ENCODE measurements around the gene DNAJC7. TPM values are rescaled to one million over a fixed set of nuclear protein-coding genes. Genes with fewer than 3 reads are reported as not detected.
"Not testable (repeated sequence)": the region's sequence is repeated elsewhere in the genome, so short reads cannot be mapped to it uniquely, and the experiment has no call there.

The DNAJC7 gene
- total RNA-seq, 2 donors from 2014 or later = 61.2 to 80.6 TPM

DNA sequence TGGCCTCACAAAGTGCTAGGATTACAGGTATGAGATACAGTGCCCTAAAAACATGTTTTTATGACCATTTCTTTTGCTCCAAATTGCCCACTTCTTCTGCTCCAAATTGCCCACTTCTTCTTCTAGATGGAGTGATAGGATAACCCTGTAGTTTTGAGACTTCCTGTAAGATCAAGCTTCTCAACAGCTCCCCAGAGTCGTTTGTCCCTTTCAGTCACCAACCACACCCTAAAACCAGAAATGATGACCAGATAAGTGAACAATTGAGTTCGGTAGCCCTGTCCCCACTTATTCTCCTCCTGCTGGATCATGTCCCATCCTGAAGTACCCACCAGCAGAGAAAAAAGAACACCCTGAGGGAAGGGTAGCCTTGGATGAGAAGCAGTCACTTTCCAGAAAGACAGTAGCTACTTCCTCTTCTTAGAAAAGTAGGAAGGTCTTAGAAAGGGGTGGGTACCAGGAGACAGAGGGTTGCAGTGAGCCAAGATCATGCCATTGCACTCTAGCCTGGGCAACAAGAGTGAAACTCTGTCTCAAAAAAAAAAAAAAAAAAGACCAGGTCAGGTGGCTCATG is 84.3 kb downstream of the DNAJC7 start:
- DNase-seq (ENCODE audit: low spot score) (no peak), ATAC-seq (ENCODE audit: insufficient number of reproducible peaks, low FRiP score, low read depth) (no peak)
- H3K27me3 ChIP-seq (replicated peaks; ENCODE audit: insufficient read depth) = no peaks in the 10 kb centered on the region
- TF ChIP-seq, protein P1, sequence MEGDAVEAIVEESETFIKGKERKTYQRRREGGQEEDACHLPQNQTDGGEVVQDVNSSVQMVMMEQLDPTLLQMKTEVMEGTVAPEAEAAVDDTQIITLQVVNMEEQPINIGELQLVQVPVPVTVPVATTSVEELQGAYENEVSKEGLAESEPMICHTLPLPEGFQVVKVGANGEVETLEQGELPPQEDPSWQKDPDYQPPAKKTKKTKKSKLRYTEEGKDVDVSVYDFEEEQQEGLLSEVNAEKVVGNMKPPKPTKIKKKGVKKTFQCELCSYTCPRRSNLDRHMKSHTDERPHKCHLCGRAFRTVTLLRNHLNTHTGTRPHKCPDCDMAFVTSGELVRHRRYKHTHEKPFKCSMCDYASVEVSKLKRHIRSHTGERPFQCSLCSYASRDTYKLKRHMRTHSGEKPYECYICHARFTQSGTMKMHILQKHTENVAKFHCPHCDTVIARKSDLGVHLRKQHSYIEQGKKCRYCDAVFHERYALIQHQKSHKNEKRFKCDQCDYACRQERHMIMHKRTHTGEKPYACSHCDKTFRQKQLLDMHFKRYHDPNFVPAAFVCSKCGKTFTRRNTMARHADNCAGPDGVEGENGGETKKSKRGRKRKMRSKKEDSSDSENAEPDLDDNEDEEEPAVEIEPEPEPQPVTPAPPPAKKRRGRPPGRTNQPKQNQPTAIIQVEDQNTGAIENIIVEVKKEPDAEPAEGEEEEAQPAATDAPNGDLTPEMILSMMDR (IDR thresholded peaks at IDR 0.05) = no peak
- H3K4me3 ChIP-seq = no peak overlapping the region
- H3K36me3 ChIP-seq = no peaks in the 10 kb centered on the region
- H3K4me1 ChIP-seq (ENCODE audit: control insufficient read depth in 1 of 2, low read depth in 2 of 2) = peaks cover 0 to 8% of the 10 kb centered on the region in 2 donors
- no peak overlapping the region for H3K27ac ChIP-seq
- H3K9me3 ChIP-seq = no peaks in the 10 kb centered on the region

DNA sequence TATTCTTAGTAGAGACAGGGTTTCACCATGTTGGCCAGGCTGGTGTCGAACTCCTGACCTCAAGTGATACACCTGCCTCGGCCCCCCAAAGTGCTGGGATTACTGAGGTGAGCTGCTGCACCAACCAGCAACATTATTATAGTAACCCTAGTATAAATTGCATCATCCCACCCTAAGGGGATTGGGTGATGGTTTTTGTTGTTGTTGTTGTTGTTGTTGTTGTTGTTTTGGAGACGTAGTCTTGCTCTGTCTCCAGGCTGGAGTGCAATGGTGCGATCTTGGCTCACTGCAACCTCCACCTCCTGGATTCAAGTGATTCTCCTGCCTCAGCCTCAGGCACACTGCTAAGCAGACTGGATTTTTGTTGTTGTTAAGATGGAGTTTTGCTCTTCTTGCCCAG is 85.5 kb downstream of the DNAJC7 start:
- H3K9me3 ChIP-seq; H3K27ac ChIP-seq; H3K36me3 ChIP-seq; H3K4me3 ChIP-seq; H3K27me3 ChIP-seq (replicated peaks; ENCODE audit: insufficient read depth); ATAC-seq (ENCODE audit: insufficient number of reproducible peaks, low FRiP score, low read depth); H3K4me1 ChIP-seq (ENCODE audit: control insufficient read depth in 1 of 2, low read depth in 2 of 2); DNase-seq (ENCODE audit: low spot score): not testable (repeated sequence)

DNA sequence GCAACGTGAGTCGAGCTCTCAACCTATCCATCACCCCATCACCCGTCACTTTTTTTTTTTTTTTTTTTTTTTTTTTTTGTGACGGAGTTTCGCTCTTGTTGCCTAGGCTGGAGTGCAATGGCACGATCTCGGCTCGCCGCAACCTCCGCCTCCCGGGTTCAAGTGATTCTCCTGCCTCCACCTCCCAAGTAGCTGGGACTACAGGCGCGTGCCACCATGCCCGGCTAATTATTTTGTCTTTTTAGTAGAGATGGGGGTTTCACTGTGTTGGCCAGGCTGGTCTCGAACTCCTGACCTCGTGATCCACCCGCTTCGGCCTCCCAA is 86.4 kb downstream of the DNAJC7 start:
- peak overlapping the region; percentile 77 to 83 for H3K27ac ChIP-seq
- H3K4me3 ChIP-seq = peak overlapping the region; percentile 75
- not testable (repeated sequence) for H3K9me3 ChIP-seq; H3K27me3 ChIP-seq (replicated peaks; ENCODE audit: insufficient read depth); H3K36me3 ChIP-seq; H3K4me1 ChIP-seq (ENCODE audit: control insufficient read depth in 1 of 2, low read depth in 2 of 2); DNase-seq (ENCODE audit: low spot score); ATAC-seq (ENCODE audit: insufficient number of reproducible peaks, low FRiP score, low read depth)

DNA sequence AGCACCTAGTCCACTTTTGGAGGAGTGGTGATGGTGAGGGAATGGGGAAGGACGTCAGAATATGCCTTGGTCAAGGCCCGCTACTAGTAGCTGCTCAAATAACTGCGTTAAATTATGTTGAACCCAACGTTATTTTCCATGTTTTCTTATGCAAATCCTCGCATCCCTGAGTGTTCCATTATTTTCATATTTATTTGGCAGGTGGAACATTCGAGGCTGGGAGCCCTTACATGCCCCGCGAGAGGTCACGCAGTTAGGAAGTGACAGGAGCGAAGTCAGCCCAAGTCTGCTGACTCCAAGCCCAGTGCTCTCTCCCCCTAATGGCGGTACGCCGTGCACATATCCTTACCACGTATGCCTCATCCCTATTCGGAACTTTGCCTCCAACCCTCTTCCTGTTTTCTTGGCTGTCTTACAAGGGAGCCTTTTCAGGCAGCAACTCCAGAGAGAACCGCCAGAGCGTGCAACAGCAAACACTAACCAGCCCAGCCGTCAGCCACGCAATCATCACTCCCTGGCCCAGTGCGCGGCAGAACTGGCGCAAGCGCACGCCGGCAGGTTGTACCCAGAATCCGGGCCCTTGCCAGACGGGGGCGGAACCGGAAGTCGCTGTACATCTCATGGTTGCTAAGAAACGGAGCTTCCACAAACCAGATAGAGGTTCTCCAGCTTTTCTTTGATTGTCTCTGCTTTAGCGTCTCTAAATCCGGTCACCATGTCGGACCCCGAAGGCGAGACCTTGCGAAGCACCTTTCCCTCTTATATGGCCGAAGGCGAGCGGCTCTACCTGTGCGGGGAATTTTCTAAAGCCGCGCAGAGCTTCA is 87.0 kb downstream of the DNAJC7 start, which contains the start of gene ODAD4:
Gene ODAD4 (plus strand): TSS at position 609 of the 824 bp plus-strand sequence. CDS start 107 bp downstream, at position 716.
- H3K27ac ChIP-seq = peak within 1 kb of the TSS; percentile 77 to 83
- DNase-seq (ENCODE audit: low spot score) = peak; percentile 92
- TF ChIP-seq, protein P1 (IDR thresholded peaks at IDR 0.05) = peak; percentile 66
- no peaks in the 10 kb centered on the region for H3K27me3 ChIP-seq (replicated peaks; ENCODE audit: insufficient read depth)
- H3K36me3 ChIP-seq = no peaks in the 10 kb centered on the region
- peak within 1 kb of the TSS; percentile 75 for H3K4me3 ChIP-seq
- no peaks in the 10 kb centered on the region for H3K9me3 ChIP-seq
- peaks cover 0 to 8% of the 10 kb centered on the region in 2 donors for H3K4me1 ChIP-seq (ENCODE audit: control insufficient read depth in 1 of 2, low read depth in 2 of 2)
- ATAC-seq (ENCODE audit: insufficient number of reproducible peaks, low FRiP score, low read depth) = peak; percentile 90

DNA sequence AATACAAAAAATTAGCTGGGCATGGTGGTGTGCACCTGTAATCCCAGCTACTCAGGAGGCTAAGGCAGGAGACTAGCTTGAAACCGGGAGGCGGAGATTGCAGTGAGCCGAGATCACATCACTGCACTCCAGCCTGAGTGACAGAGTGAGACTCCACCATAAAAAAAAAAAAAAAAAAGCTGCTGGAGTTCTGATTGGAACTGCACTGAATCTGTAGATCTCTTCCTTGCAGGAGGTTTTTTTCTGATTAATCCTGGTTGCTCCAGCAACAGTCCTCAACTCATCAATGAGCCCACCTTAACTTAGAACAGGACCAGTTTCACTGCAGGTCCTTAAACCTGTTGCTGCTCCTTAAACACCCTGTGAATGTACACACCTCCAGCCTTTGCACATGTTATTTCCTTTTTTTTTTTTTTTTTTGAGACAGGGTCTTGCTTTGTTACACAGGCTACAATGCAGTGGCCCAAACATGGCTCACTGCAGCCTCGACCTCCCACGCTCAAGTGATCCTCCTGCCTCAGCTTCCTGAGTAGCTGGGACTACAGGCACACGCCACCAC is 88.5 kb downstream of the DNAJC7 start:
- TF ChIP-seq, protein P1 (IDR thresholded peaks at IDR 0.05) = no peak
- no peak for DNase-seq (ENCODE audit: low spot score)
- H3K27ac ChIP-seq = no peak overlapping the region

More for the DNA sequence above, 88.5 kb downstream of the DNAJC7 start:
- H3K9me3 ChIP-seq = no peaks in the 10 kb centered on the region
- H3K27me3 ChIP-seq (replicated peaks; ENCODE audit: insufficient read depth) = no peaks in the 10 kb centered on the region
- no peak for ATAC-seq (ENCODE audit: insufficient number of reproducible peaks, low FRiP score, low read depth)
- no peaks in the 10 kb centered on the region for H3K36me3 ChIP-seq
- no peak overlapping the region for H3K4me3 ChIP-seq
- peaks cover 0 to 8% of the 10 kb centered on the region in 2 donors for H3K4me1 ChIP-seq (ENCODE audit: control insufficient read depth in 1 of 2, low read depth in 2 of 2)

Other genes with a start within 250 kb of the DNAJC7 start
- 10 to 100 TPM; 82.4 to 98.7 TPM for gene JUP, start 230.7 kb downstream of the DNAJC7 start, total RNA-seq
- 10 to 100 TPM; 20.7 to 41.0 TPM for gene P3H4, start 205.5 kb downstream of the DNAJC7 start, total RNA-seq
- gene FKBP10, start 204.4 kb downstream of the DNAJC7 start, total RNA-seq = 100 to 1,000 TPM; 125 to 188 TPM
- 10 to 100 TPM; 62.1 to 69.7 TPM for gene NT5C3B, start 181.2 kb downstream of the DNAJC7 start, total RNA-seq
- not detected for gene KLHL10, start 179.6 kb downstream of the DNAJC7 start, total RNA-seq
- gene KLHL11, start 152.0 kb downstream of the DNAJC7 start, total RNA-seq = 10 to 100 TPM; 22.6 to 28.6 TPM
- 10 to 100 TPM; 76.3 to 81.5 TPM for gene ACLY, start 98.5 kb downstream of the DNAJC7 start, total RNA-seq
- gene ODAD4, start 86.8 kb downstream of the DNAJC7 start, total RNA-seq = 1 to 10 TPM; 1.1 to 2.2 TPM
- 10 to 100 TPM; 32.4 to 56.3 TPM for gene CNP, start 50.6 kb downstream of the DNAJC7 start, total RNA-seq
- gene NKIRAS2, start 2.7 kb upstream of the DNAJC7 start, total RNA-seq = 10 to 100 TPM; 43.8 to 46.2 TPM
- under 1 TPM; 0.21 to 0.54 TPM for gene C17orf113, start 33.2 kb upstream of the DNAJC7 start, total RNA-seq
- not detected for gene ZNF385C, start 81.0 kb upstream of the DNAJC7 start, total RNA-seq
- 10 to 100 TPM; 13.7 to 18.5 TPM for gene DHX58, start 95.3 kb upstream of the DNAJC7 start, total RNA-seq
- gene KAT2A, start 103.9 kb upstream of the DNAJC7 start, total RNA-seq = 10 to 100 TPM; 26.4 to 31.3 TPM
- gene HSPB9, start 105.4 kb upstream of the DNAJC7 start, total RNA-seq = not detected
- gene RAB5C, start 137.6 kb upstream of the DNAJC7 start, total RNA-seq = 100 to 1,000 TPM in 1 of 2 donors, 10 to 100 TPM in 1; 89.2 to 158 TPM
- under 1 TPM in 1 of 2 donors, not detected in 1; 0.21 TPM for gene KCNH4, start 163.7 kb upstream of the DNAJC7 start, total RNA-seq
- gene HCRT, start 168.0 kb upstream of the DNAJC7 start, total RNA-seq = not detected
- 10 to 100 TPM; 45.8 to 56.1 TPM for gene GHDC, start 177.1 kb upstream of the DNAJC7 start, total RNA-seq